SHP77 treated with DMSO at 0.1 percent for 48 hours (cell line): ENCODE results near the gene CBX4.
"Not testable (repeated sequence)": the region's sequence is repeated elsewhere in the genome, so short reads cannot be mapped to it uniquely, and the experiment has no call there.

Source experiments
- DNase-seq: peaks from one replicate; lab custom pipeline; 2025; lab: John Stamatoyannopoulos, UW

The CBX4 gene

GRCh38 chr17:79859676-79860615 is 20.7 kb upstream of the CBX4 start:
- DNase-seq = no peak

GRCh38 chr17:79857095-79857494 is 17.9 kb upstream of the CBX4 start:
- DNase-seq = no peak

- no peak for DNase-seq
Observed at GRCh38 chr17:79855331-79856124, 16.3 kb upstream of the CBX4 start.

GRCh38 chr17:79854080-79855060 is 15.1 kb upstream of the CBX4 start:
- DNase-seq = no peak

GRCh38 chr17:79853168-79853567 is 13.9 kb upstream of the CBX4 start:
- DNase-seq = not testable (repeated sequence)

- DNase-seq = no peak
Observed at GRCh38 chr17:79852748-79853147, 13.5 kb upstream of the CBX4 start.

- peak; percentile 93 for DNase-seq
Observed at GRCh38 chr17:79851461-79851817, 12.2 kb upstream of the CBX4 start.

GRCh38 chr17:79850571-79851460 is 11.6 kb upstream of the CBX4 start:
- DNase-seq = no peak

GRCh38 chr17:79849953-79850352 is 10.7 kb upstream of the CBX4 start:
- no peak for DNase-seq

GRCh38 chr17:79848370-79848766 is 9.1 kb upstream of the CBX4 start:
- DNase-seq = no peak

- DNase-seq = no peak
Observed at GRCh38 chr17:79847698-79848369, 8.6 kb upstream of the CBX4 start.

- no peak for DNase-seq
Observed at GRCh38 chr17:79845601-79845949, 6.3 kb upstream of the CBX4 start.

GRCh38 chr17:79844869-79845600 is 5.8 kb upstream of the CBX4 start:
- no peak for DNase-seq

- no peak for DNase-seq
Observed at GRCh38 chr17:79843816-79844800, 4.9 kb upstream of the CBX4 start.

GRCh38 chr17:79843474-79843815 is 4.2 kb upstream of the CBX4 start:
- DNase-seq = no peak

- DNase-seq = no peak
Observed at GRCh38 chr17:79842656-79843473, 3.6 kb upstream of the CBX4 start.

- no peak for DNase-seq
Observed at GRCh38 chr17:79842136-79842655, 3.0 kb upstream of the CBX4 start.
